H9 (cell line): ENCODE results near the gene SRP68. TPM values are rescaled to one million over a fixed set of nuclear protein-coding genes. Genes with fewer than 3 reads are reported as not detected.

ENCODE experiments used
- DNase-seq: peaks from one replicate; pipeline ENCODE4 v3.0.0-alpha.2; 2017
- H2AFZ ChIP-seq: one replicate; pipeline ENCODE4 v1.6.1; 2013; ENCODE audit warnings: mild to moderate bottlenecking, low read length, control low read depth, moderate library complexity
- H2AK5ac ChIP-seq: 2 replicates; pipeline ENCODE4 v1.6.1; 2013; ENCODE audit warnings: low read length, control low read depth, mixed read lengths; ENCODE audit not compliant: insufficient read length
- H2BK120ac ChIP-seq: one replicate; pipeline ENCODE4 v1.6.1; 2013; ENCODE audit warnings: low read depth, mild to moderate bottlenecking, low read length, control low read depth, inconsistent platforms; ENCODE audit not compliant: poor library complexity, severe bottlenecking
- H2BK12ac ChIP-seq: 2 replicates; pipeline ENCODE4 v1.6.1; 2013; ENCODE audit warnings: low read length, control low read depth, mixed read lengths, low read depth; ENCODE audit not compliant: insufficient read length
- H2BK15ac ChIP-seq: 2 replicates; pipeline ENCODE4 v1.6.1; 2013; ENCODE audit warnings: low read depth, low read length, control low read depth
- H2BK20ac ChIP-seq: one replicate; pipeline ENCODE4 v1.6.1; 2013; ENCODE audit warnings: low read depth, mild to moderate bottlenecking, low read length, control low read depth, inconsistent platforms; ENCODE audit not compliant: poor library complexity, severe bottlenecking
- H2BK5ac ChIP-seq: 2 replicates; pipeline ENCODE4 v1.6.1; 2013; ENCODE audit warnings: low read length, control low read depth, mixed read lengths; ENCODE audit not compliant: insufficient read length
- H3K14ac ChIP-seq: 2 replicates; pipeline ENCODE4 v1.6.1; 2013; ENCODE audit warnings: low read length, control low read depth; ENCODE audit not compliant: insufficient read depth
- H3K18ac ChIP-seq: 2 replicates; pipeline ENCODE4 v1.6.1; 2013; ENCODE audit warnings: low read depth, mild to moderate bottlenecking, mixed read lengths, low read length, control low read depth; ENCODE audit not compliant: insufficient read length
- H3K23ac ChIP-seq: 2 replicates; pipeline ENCODE4 v1.6.1; 2013; ENCODE audit warnings: low read length, control low read depth, mixed read lengths, low read depth; ENCODE audit not compliant: insufficient read length
- H3K23me2 ChIP-seq: 2 replicates; pipeline ENCODE4 v1.6.1; 2013; ENCODE audit warnings: low read depth, mild to moderate bottlenecking, mixed read lengths, low read length, control low read depth; ENCODE audit not compliant: insufficient read length, poor library complexity, severe bottlenecking
- H3K27ac ChIP-seq: 2 replicates; pipeline ENCODE4 v1.5.1; 2013; ENCODE audit warnings: low read length, control low read depth, mixed read lengths, low read depth; ENCODE audit not compliant: insufficient read length
- H3K27me3 ChIP-seq: 2 replicates; pipeline ENCODE4 v1.6.1; 2013; ENCODE audit warnings: low read length, control low read depth, inconsistent platforms; ENCODE audit not compliant: insufficient read depth
- H3K4ac ChIP-seq: 2 replicates; pipeline ENCODE4 v1.6.1; 2013; ENCODE audit warnings: low read depth, mild to moderate bottlenecking, control low read depth, inconsistent platforms, low read length, moderate library complexity
- H3K4me1 ChIP-seq: 2 replicates; pipeline ENCODE4 v1.6.1; 2013; ENCODE audit warnings: low read length, control low read depth, inconsistent platforms; ENCODE audit not compliant: insufficient read depth
- H3K4me2 ChIP-seq: 2 replicates; pipeline ENCODE4 v1.6.1; 2013; ENCODE audit warnings: low read length, control low read depth, mixed read lengths; ENCODE audit not compliant: insufficient read length, insufficient read depth
- H3K56ac ChIP-seq: 2 replicates; pipeline ENCODE4 v1.6.1; 2013; ENCODE audit warnings: low read depth, mild to moderate bottlenecking, mixed read lengths, low read length, control low read depth; ENCODE audit not compliant: insufficient read length
- H3K79me1 ChIP-seq: 2 replicates; pipeline ENCODE4 v1.6.1; 2013; ENCODE audit warnings: low read depth, mild to moderate bottlenecking, moderate library complexity, low read length, control low read depth, inconsistent platforms; ENCODE audit not compliant: insufficient read depth, poor library complexity, severe bottlenecking
- H3K79me2 ChIP-seq: 2 replicates; pipeline ENCODE4 v1.6.1; 2013; ENCODE audit warnings: low read length, control low read depth, inconsistent platforms; ENCODE audit not compliant: insufficient read depth
- H3K9ac ChIP-seq: 2 replicates; pipeline ENCODE4 v1.6.1; 2013; ENCODE audit warnings: low read length, control low read depth, mixed read lengths; ENCODE audit not compliant: insufficient read length; ENCODE audit errors: extremely low read depth
- H3K9me3 ChIP-seq: one replicate; pipeline ENCODE4 v1.6.1; 2013; ENCODE audit warnings: low read depth, low read length, inconsistent platforms; ENCODE audit not compliant: control insufficient read depth
- H3T11ph ChIP-seq: one replicate; pipeline ENCODE4 v1.6.1; 2013; ENCODE audit warnings: mild to moderate bottlenecking, low read length, control low read depth, inconsistent platforms
- H4K20me1 ChIP-seq: one replicate; pipeline ENCODE4 v1.6.1; 2013; ENCODE audit not compliant: control insufficient read depth, insufficient read length, insufficient read depth
- H4K5ac ChIP-seq: 2 replicates; pipeline ENCODE4 v1.6.1; 2013; ENCODE audit warnings: low read depth, mild to moderate bottlenecking, mixed read lengths, low read length, control low read depth; ENCODE audit not compliant: insufficient read length
- H4K8ac ChIP-seq: replicated peaks from 2 replicates; pipeline ENCODE4 v1.6.1; 2013; ENCODE audit warnings: low read length, control low read depth, mixed read lengths, low read depth; ENCODE audit not compliant: insufficient read length
- H4K91ac ChIP-seq: 2 replicates; pipeline ENCODE4 v1.6.1; 2013; ENCODE audit warnings: low read depth, mild to moderate bottlenecking, moderate library complexity, mixed read lengths, low read length, control low read depth; ENCODE audit not compliant: insufficient read length
- H3K27ac Mint-ChIP-seq, 3 experiments: 2 replicates in 2 of 3; 3 replicates in 1 of 3; pipeline ENCODE4 v1.8.0; 2020 to 2021; ENCODE audit warnings: mixed read lengths in 3 of 3, mild to moderate bottlenecking in 1 of 3, moderate library complexity in 1 of 3
- H3K27me3 Mint-ChIP-seq: 2 replicates; pipeline ENCODE4 v1.8.0; 2021; ENCODE audit warnings: low read depth, mild to moderate bottlenecking, moderate library complexity, mixed read lengths
- H3K36me3 Mint-ChIP-seq, 3 experiments: 2 replicates in 2 of 3; 3 replicates in 1 of 3; pipeline ENCODE4 v1.8.0; 2020 to 2021; ENCODE audit warnings: low read depth in 3 of 3, mixed read lengths in 3 of 3; ENCODE audit not compliant: insufficient read depth in 1 of 3
- H3K4me1 Mint-ChIP-seq, 2 experiments: 2 replicates each; pipeline ENCODE4 v1.8.0; 2020; ENCODE audit warnings: mixed read lengths in 2 of 2
- H3K4me3 Mint-ChIP-seq, 2 experiments: 2 replicates in 1 of 2; 3 replicates in 1 of 2; pipeline ENCODE4 v1.8.0; 2020 to 2021; ENCODE audit warnings: mild to moderate bottlenecking in 2 of 2, mixed read lengths in 2 of 2, moderate library complexity in 1 of 2
- H3K9me3 Mint-ChIP-seq, 2 experiments: 2 replicates in 1 of 2; 3 replicates in 1 of 2; pipeline ENCODE4 v1.8.0; 2020; ENCODE audit warnings: mild to moderate bottlenecking in 2 of 2, mixed read lengths in 2 of 2, moderate library complexity in 1 of 2
- CTCF ChIP-seq: fragments of 200-600 bp; sonication (generic); conservative IDR thresholded peaks from 3 replicates; pipeline ENCODE4 v1.8.0; 2021; ENCODE audit warnings: antibody characterized with exemption, mild to moderate bottlenecking
- WGBS: extraction: QIAGEN DNeasy Blood & Tissue Kit; methylation state at CpG from one replicate; pipeline ENCODE4 v1.1.7; 2013; ENCODE audit warnings: missing lambda C conversion rate, low lambda C conversion rate, mixed read lengths; ENCODE audit not compliant: insufficient read length; ENCODE audit errors: extremely low coverage; 5-methylcytosine and 5-hydroxymethylcytosine counted together
- total RNA-seq: library from RNA; stranded (reverse); gene quantifications from 2 replicates; pipeline ENCODE4 v1.2.1, GENCODE V29; 2021

Gene SRP68
- total RNA-seq, 1 experiment from 2014 or later = 86.1 TPM

- Histone ChIP-seq H4K5ac (no peak overlapping the region), H3K27me3 (no peaks in the 10 kb centered on the region), H2AK5ac (no peak overlapping the region), H3K18ac (no peak overlapping the region), H3K4ac (no peak overlapping the region), H3T11ph (no peak overlapping the region), H2AFZ (no peak overlapping the region), H4K20me1 (no peaks in the 10 kb centered on the region), H2BK12ac (no peak overlapping the region), H3K56ac (no peak overlapping the region), H3K4me2 (no peak overlapping the region), H3K23me2 (no peaks in the 10 kb centered on the region), H3K23ac (no peak overlapping the region), H4K91ac (no peak overlapping the region), H2BK20ac (no peak overlapping the region), H3K9ac (no peak overlapping the region), H2BK120ac (no peak overlapping the region), H3K9me3 (no peaks in the 10 kb centered on the region), H3K79me1 (no peaks in the 10 kb centered on the region), H3K4me1 (no peaks in the 10 kb centered on the region; the same call in 1 of the 2 replicates), H2BK5ac (no peak overlapping the region), H3K27ac (no peak overlapping the region), H3K14ac (no peak overlapping the region; the same call in 1 of the 2 replicates), H3K79me2 (no peaks in the 10 kb centered on the region), H2BK15ac (no peak overlapping the region), H4K8ac (no peak overlapping the region)
- no peak for DNase-seq
- H3K9me3 Mint-ChIP-seq = no peaks in the 10 kb centered on the region
- peaks cover 38 to 55% of the 10 kb centered on the region in 2 experiments for H3K4me1 Mint-ChIP-seq
- H3K27ac Mint-ChIP-seq = peak overlapping the region; percentile 82 to 93 (median 86)
- no peak for TF ChIP-seq CTCF
- H3K27me3 Mint-ChIP-seq = no peaks in the 10 kb centered on the region
- H3K36me3 Mint-ChIP-seq = peaks cover 23 to 38% (median 34%) of the 10 kb centered on the region in 3 experiments; a peak in 6 of 7 replicates
- 0 out of 5 replicates have a peak overlapping the region, but pooled peaks of 1 of the 2 experiments have one; percentile 2 for H3K4me3 Mint-ChIP-seq
- WGBS = no CpG with 5 or more reads among the region's 22 CpGs
Observed at GRCh38 chr17:76036497-76037261, 35.6 kb downstream of the SRP68 start.
